Smooth muscle cell (in vitro differentiated cells): Measurements from ENCODE around the gene RFWD3. TPM values are rescaled to one million over a fixed set of nuclear protein-coding genes. Genes with fewer than 3 reads are reported as not detected.

Source experiments
- DNase-seq: peaks from one replicate; lab custom pipeline; 2025; ENCODE audit not compliant: unreplicated experiment; lab: John Stamatoyannopoulos, UW
- H2AFZ ChIP-seq: fragments of 200-600 bp; sonication (generic); 2 replicates; pipeline ENCODE4 v1.6.0; 2016; ENCODE audit warnings: antibody characterized with exemption, low read depth, mild to moderate bottlenecking
- H3F3A ChIP-seq: fragments of 200-600 bp; sonication (generic); 2 replicates; pipeline ENCODE4 v1.6.0; 2017; ENCODE audit warnings: antibody characterized with exemption, low read depth
- H3K27ac ChIP-seq: fragments of 200-600 bp; sonication (generic); 2 replicates; pipeline ENCODE4 v1.5.1; 2016; ENCODE audit warnings: low read depth, mild to moderate bottlenecking
- H3K27me3 ChIP-seq: fragments of 200-600 bp; sonication (generic); 2 replicates; pipeline ENCODE4 v1.6.1; 2016; ENCODE audit warnings: low read depth, mild to moderate bottlenecking
- H3K36me3 ChIP-seq: fragments of 200-600 bp; sonication (generic); 2 replicates; pipeline ENCODE4 v1.5.1; 2016; ENCODE audit warnings: low read depth
- H3K4me1 ChIP-seq: fragments of 200-600 bp; sonication (generic); 2 replicates; pipeline ENCODE4 v1.5.1; 2016; ENCODE audit warnings: low read depth
- H3K4me2 ChIP-seq: fragments of 200-600 bp; sonication (generic); 2 replicates; pipeline ENCODE4 v1.6.0; 2016; ENCODE audit warnings: mild to moderate bottlenecking
- H3K4me3 ChIP-seq: fragments of 200-600 bp; sonication (generic); 2 replicates; pipeline ENCODE4 v1.5.1; 2016; ENCODE audit warnings: mild to moderate bottlenecking
- H3K79me2 ChIP-seq: fragments of 200-600 bp; sonication (generic); 2 replicates; pipeline ENCODE4 v1.6.0; 2016; ENCODE audit warnings: low read depth, mild to moderate bottlenecking
- H3K9ac ChIP-seq: fragments of 200-600 bp; sonication (generic); 2 replicates; pipeline ENCODE4 v1.6.0; 2016; ENCODE audit warnings: low read depth
- H3K9me3 ChIP-seq: fragments of 200-600 bp; sonication (generic); replicated peaks from 2 replicates; pipeline ENCODE4 v1.5.1; 2016; ENCODE audit warnings: low read depth
- H4K20me1 ChIP-seq: fragments of 200-600 bp; sonication (generic); 2 replicates; pipeline ENCODE4 v1.6.0; 2016; ENCODE audit warnings: low read depth
- WGBS: methylation state at CpG from one replicate; pipeline ENCODE4 v1.1.7; 2016; ENCODE audit warnings: low lambda C conversion rate; 5-methylcytosine and 5-hydroxymethylcytosine counted together
- polyA plus RNA-seq: library from polyadenylated mRNA; unstranded; fragments of >200 nt; fragmentation: Nextera tagmentation; extraction: Ambion mirVana; gene quantifications from 2 replicates; pipeline ENCODE4 v1.2.1, GENCODE V29; 2016
- total RNA-seq: library from RNA; depleted of rRNA; stranded (reverse); fragments of >200 nt; gene quantifications from 2 replicates; pipeline ENCODE4 v1.2.3, GENCODE V29; 2014
- TF ChIP-seq, protein P1 (sequence below): fragments of 200-600 bp; sonication (generic); IDR thresholded peaks from 2 replicates; pipeline ENCODE4 v1.5.1; 2017; ENCODE audit warnings: borderline replicate concordance, mild to moderate bottlenecking, antibody characterized with exemption; ENCODE audit not compliant: insufficient read depth, poor library complexity, severe bottlenecking

The RFWD3 gene
- total and polyA plus RNA-seq, 2 experiments from 2014 or later, result 8.4 to 13.9 TPM

GRCh38 chr16:74695450-74696422 lies 29.1 kb upstream of the RFWD3 start:
- H3K4me2 ChIP-seq, result peak overlapping the region; percentile 90
- 59% methylated on average over 19 of the region's 19 CpGs for WGBS
- H3K27me3 ChIP-seq, result no peaks in the 10 kb centered on the region
- H2AFZ ChIP-seq, result peak overlapping the region; percentile 91
- no peaks in the 10 kb centered on the region for H3F3A ChIP-seq
- H3K36me3 ChIP-seq, result no peaks in the 10 kb centered on the region
- H3K27ac ChIP-seq, result no peak overlapping the region
- H4K20me1 ChIP-seq, result no peaks in the 10 kb centered on the region
- H3K4me1 ChIP-seq, result peaks cover 8% of the 10 kb centered on the region
- peak; percentile 9 for DNase-seq
- no peak overlapping the region for H3K9ac ChIP-seq
- TF ChIP-seq, protein P1, sequence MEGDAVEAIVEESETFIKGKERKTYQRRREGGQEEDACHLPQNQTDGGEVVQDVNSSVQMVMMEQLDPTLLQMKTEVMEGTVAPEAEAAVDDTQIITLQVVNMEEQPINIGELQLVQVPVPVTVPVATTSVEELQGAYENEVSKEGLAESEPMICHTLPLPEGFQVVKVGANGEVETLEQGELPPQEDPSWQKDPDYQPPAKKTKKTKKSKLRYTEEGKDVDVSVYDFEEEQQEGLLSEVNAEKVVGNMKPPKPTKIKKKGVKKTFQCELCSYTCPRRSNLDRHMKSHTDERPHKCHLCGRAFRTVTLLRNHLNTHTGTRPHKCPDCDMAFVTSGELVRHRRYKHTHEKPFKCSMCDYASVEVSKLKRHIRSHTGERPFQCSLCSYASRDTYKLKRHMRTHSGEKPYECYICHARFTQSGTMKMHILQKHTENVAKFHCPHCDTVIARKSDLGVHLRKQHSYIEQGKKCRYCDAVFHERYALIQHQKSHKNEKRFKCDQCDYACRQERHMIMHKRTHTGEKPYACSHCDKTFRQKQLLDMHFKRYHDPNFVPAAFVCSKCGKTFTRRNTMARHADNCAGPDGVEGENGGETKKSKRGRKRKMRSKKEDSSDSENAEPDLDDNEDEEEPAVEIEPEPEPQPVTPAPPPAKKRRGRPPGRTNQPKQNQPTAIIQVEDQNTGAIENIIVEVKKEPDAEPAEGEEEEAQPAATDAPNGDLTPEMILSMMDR, result no peak
- peak overlapping the region; percentile 59 for H3K4me3 ChIP-seq
- no peaks in the 10 kb centered on the region for H3K79me2 ChIP-seq
- no peaks in the 10 kb centered on the region for H3K9me3 ChIP-seq

GRCh38 chr16:74691093-74691855 lies 24.6 kb upstream of the RFWD3 start:
- 84% methylated on average over 10 of the region's 10 CpGs for WGBS
- H3F3A ChIP-seq, result no peaks in the 10 kb centered on the region
- no peaks in the 10 kb centered on the region for H3K36me3 ChIP-seq
- H3K9me3 ChIP-seq, result no peaks in the 10 kb centered on the region
- no peak overlapping the region for H3K4me2 ChIP-seq
- no peaks in the 10 kb centered on the region for H4K20me1 ChIP-seq
- H3K9ac ChIP-seq, result no peak overlapping the region
- TF ChIP-seq, protein P1, result no peak
- no peak overlapping the region for H3K4me3 ChIP-seq
- H3K27ac ChIP-seq, result no peak overlapping the region
- H3K27me3 ChIP-seq, result no peaks in the 10 kb centered on the region
- DNase-seq, result no peak
- no peak overlapping the region for H2AFZ ChIP-seq
- H3K4me1 ChIP-seq, result peaks cover 3% of the 10 kb centered on the region
- no peaks in the 10 kb centered on the region for H3K79me2 ChIP-seq

- Histone ChIP-seq H3K4me2 (no peak overlapping the region), H3K27ac (no peak overlapping the region), H3K79me2 (no peaks in the 10 kb centered on the region), H3K4me1 (no peaks in the 10 kb centered on the region), H3K9me3 (no peaks in the 10 kb centered on the region), H2AFZ (no peak overlapping the region), H4K20me1 (no peaks in the 10 kb centered on the region), H3K9ac (no peak overlapping the region), H3F3A (no peaks in the 10 kb centered on the region), H3K27me3 (no peaks in the 10 kb centered on the region), H3K36me3 (no peaks in the 10 kb centered on the region), H3K4me3 (no peak overlapping the region)
- WGBS, result 87% methylated on average over 11 of the region's 11 CpGs
- TF ChIP-seq, protein P1, result no peak
- no peak for DNase-seq
Measured at GRCh38 chr16:74682556-74682955, 15.9 kb upstream of the RFWD3 start.
